Measurements from ENCODE around the gene SLC16A3.
"Not testable (repeated sequence)": the region's sequence is repeated elsewhere in the genome, so short reads cannot be mapped to it uniquely, and the experiment has no call there.

Gene SLC16A3

GRCh38 chr17:82204831-82205719, 23.8 kb upstream of the SLC16A3 start:
- DNase-seq, result peak; percentile 74

- DNase-seq, result peak; percentile 56
Measured at GRCh38 chr17:82205720-82206508, 22.9 kb upstream of the SLC16A3 start.

DNA sequence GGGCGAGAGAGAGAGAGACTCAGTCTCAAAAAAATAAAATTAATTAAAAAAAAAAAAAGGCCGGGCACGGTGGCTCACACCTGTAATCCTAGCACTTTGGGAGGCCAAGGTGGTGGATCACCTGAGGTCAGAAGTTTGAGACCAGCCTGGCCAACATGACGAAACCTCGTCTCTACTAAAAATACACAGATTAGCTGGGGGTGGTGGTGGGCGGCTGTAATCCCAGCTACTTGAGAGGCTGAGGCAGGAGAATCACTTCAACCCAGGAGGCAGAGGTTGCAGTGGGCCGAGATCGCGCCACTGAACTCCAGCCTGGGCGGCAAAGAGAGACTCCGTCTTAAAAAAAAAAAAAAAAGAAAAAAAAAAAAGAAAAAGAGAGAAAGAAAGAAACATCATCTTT, 18.2 kb upstream of the SLC16A3 start:
- DNase-seq, result not testable (repeated sequence)

DNA sequence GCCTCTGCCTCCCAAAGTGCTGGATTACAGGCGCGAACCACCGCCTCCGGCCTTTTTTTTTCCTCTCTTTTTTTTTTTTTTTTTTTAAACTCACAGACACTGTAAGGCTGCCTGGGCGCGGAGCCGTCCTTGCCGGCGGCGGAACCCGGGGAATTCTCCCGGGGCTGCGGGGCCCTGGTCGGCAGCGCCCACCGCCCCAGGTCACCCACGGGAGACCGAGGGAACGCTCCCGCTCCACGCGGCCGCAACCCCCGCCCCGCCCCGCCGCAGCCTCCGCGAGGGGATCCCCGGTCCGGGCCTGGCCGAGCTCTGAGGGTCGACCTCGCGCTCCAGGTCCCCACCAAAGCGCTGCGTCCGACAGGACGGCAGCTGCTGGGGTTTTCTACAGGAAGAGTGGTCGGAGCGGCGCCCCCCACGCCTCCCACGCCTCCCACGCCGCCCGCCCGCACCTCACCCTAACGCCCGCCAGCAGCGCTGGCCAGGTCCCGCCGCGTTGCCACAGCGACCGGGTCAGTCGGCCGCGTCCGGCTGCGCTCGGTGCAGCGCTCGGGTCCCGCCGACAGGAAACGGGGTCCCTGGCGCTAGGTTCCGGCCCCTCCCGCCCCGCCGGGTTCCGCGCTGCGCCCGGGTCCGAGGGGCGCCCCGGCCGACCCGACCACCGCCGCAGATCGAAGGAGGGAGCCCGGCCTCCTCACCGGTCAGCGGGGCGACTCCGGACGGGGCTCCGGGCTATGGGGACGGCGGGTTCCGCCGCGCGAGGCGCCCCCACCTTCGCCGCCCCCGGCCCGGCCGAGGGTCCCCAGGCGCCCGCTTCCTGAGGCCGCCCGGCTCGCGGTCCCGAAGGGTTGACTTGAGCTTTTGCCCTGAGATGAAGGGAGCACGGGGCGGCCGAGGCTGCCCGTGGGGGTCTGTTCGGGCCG, 16.3 kb upstream of the SLC16A3 start, which contains the start of gene CCDC57:
TSS of gene CCDC57 (minus strand) at position 512 of the 920 bp plus-strand sequence. CDS start 10,898 bp downstream, outside the sequence.
- peak; percentile 50 for DNase-seq

GRCh38 chr17:82213251-82214011, 15.4 kb upstream of the SLC16A3 start:
- no peak for DNase-seq

GRCh38 chr17:82214012-82214628, 14.7 kb upstream of the SLC16A3 start:
- no peak for DNase-seq

DNA sequence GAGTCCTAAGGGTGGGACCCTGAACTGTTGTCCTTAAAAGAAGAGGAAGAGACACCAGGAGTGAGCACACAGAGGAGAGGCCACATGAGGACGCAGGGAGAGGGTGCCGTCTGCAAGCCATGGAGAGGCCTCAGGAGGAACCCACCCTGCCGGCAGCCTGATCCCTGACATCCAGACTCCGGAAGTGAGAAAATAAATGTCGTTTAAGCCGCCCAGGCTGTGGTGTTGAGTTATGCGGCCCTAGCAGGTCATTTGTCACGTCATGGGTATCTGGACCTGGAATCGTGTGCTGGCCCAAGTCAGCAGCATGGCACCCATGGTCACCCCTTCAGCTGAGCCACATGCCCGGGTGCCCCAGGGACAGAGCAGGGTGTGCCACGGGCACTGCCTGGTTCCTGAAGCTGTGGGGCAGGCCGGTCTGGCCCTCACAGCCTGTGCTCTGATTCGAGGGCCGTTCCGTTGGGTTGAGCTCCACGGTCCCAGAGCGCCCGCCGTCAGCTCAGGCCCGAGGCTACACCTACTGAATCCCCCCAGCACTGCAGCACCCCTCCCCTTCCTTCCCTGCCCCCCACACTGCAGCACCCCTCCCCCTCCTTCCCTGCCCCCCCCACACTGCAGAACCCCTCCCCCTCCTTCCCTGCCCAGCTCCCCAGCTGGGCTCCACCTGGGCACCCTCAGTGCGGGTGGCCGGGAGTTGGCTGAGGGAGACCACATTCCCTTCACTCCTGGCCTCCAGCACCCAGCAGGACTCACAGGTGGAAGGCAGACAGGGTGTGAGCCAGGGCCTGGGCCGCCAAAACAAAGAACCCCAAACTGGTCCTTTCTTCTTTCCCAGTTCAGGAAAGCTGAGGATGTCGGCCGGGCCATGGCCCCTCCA, 13.5 kb upstream of the SLC16A3 start:
- no peak for DNase-seq

- DNase-seq, result no peak
Measured at GRCh38 chr17:82215972-82216300, 12.9 kb upstream of the SLC16A3 start.

DNA sequence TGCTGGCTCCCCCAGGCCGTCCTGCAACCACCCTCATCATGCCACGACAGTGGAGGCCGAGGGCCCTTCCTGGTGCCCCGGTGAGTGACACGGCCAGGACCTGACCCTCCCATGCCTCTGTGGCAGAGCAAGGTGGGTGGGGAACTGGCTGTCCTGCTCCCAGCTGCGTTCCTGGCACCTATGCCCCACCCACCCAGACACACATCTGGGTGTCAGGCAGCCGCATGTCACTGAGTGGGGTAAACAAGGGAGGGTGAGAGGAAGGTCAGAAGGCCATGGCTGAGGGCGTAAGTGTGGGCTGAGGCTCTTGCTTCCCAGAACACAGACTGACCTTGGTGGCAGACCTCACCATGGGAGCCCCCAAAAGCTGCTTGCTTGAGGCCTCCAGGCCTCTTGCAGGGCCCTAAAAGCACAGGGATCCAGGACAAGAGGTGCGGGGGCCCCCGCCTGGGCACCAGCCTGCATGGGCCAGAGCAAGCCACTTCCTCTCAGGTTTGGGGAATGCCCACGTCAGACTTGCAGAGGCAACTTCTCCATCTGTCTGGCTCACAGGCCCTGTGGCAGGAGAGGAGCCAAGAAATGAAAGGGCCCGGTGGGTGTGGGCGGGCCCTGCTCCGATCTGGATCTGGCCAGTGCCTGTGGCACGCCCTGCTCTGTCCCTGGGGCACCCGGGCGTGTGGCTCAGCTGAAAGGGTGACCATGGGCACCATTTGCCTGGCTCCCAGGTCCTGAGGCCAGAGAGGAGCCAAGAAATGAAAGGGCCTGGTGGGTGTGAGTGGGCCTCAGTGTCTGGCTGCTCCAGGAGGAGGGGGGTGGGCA, 12.3 kb upstream of the SLC16A3 start:
- DNase-seq, result no peak

DNA sequence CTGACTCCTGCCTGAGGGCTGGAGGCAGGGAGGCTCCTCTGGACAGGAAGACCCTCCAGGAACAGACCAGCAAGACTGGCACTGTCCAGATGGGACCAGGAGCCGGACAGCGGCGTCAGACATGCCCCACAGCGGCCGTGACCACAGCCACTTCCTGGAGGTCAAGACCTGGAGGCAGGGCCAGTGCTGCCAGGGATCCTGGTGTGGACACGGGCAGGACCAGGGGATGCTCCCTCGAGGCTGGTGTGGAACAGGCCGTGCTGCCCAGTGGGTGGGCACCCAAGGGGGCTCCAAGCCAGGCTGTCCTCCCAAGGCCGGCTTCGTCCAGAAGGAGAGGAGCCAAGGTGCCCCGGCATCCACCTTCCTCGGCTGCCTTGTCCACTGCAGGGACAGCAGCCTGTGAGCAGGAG, 11.7 kb upstream of the SLC16A3 start:
- DNase-seq, result no peak

GRCh38 chr17:82217530-82218204, 11.2 kb upstream of the SLC16A3 start:
- no peak for DNase-seq

GRCh38 chr17:82218349-82219075, 10.3 kb upstream of the SLC16A3 start:
- no peak for DNase-seq

DNA sequence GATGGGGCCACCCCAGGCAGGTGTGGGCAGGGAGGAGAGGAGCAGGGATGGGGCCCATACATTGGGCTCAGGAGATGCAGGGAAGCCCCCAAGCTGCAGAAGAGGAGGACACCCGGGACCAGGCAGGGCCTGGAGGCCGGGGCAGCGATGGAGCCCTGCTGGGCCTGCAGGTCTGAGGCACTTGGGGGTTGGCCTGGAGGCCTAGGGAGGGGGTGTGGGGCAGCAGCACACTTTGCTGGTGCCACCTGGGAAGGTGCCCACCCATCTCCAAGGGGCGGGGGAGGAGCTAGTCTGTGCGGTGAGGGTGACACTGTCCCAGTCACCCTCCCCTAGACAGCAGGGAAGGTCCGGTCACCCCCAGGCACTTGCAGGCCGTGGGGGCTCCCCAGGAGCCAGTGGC, 9.8 kb upstream of the SLC16A3 start:
- DNase-seq, result no peak

DNA sequence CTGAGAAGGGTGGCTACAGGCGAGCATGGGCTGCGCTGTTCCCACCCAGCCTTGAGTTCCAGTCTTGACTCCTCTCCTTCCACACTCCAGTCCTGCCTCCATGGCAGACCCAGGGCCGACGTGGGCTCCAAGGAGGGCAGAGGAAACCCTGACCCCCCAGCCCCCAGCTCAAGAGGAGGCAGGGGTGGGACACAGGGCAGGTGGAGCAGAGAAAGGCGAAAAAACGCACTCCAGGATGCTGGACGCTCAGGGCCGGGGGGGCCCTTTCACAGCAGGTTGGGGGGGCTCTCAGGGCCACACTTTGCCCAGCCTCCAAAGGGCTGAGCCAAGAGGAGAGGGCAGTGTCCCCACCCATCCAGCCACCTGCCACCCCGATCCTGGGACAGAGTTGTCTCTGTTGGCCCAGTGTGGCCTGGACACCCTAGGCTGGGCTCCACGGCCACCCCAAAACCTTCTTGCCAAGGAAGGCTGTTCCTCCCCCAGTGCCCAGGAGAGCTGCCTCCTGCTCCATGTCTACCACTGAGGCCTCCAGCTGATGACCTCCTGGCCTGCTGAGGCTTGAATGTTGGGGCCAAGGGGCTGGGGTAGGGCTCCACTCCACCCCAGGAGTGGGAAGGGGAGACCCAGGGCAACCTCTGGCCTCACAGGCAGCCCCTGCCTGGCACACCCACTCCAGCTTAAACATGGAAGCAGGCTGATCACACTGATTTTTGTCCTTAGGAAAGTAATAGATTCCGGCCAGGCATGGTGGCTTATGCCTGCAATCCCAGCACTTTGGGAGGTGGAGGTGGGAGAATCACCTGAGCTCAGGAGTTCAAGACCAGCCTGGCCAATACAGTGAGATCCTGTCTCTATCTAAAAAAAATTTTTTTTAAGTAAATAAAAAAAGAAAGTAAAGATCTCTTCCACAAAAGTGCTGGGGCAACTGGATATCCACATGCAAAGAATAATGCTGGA, 8.8 kb upstream of the SLC16A3 start:
- no peak for DNase-seq

DNA sequence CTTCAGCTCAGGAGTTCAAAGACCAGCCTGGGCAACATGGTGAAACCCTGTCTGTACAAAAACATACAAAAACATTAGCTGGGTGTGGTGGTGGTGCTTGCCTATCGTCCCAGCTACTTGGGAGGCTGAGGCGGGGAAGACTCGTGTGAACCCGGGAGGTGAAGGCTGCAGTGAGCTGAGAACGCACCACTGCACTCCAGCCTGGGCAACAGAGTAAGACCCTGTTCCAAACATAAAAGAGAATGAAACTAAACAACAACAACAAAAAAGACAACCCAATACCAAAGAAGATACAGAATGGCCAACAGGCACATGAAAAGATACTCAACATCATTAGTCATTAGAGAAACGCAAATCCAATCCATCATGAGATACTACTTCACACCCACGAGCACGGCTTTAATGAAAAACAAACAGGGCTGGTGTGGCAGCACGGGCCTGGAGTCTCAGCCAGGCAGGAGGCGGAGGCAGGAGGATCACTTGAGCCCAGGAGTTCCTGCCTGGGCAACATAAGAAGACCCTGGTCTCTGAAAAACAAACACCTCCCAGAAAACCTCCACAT, 7.4 kb upstream of the SLC16A3 start:
- no peak for DNase-seq

DNA sequence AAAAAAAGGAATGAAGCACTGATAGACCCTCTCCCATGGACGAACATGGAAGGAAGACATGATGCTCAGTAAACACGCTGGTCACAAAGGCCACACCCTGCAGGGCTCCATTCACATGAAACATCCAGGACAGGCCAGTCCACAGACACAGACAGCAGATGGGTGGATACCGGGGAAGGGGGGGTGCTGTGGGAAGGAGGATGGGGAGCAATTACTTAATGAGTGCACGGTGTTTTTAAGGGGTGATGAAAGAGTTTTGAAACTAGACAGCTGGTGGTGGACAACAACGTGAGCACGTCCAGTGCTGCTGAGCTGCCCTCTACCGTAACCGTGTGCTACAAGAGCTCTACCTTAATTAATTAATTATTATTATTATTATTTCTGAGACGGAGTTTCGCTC, 6.0 kb upstream of the SLC16A3 start:
- DNase-seq, result no peak

DNA sequence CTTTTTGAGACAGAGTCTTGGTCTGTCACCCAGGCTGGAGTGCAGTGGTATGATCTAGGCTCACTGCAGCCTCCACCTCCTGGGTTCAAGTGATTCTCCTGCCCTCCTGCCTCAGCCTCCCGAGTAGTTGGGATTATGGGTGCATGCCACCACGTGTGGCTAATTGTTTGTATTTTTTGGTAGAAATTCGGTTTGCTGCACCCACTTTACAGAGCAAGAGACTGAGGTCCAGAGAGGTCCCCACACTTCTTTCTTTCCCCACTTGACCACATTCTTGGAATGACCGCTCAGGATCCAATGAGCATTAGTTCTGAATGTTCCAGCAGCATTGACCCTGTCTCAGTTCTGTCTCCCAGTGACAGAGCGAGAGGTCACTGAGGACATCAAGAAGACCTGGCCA, 5.3 kb upstream of the SLC16A3 start:
- no peak for DNase-seq
